PFSK-1 (cell line): Measurements from ENCODE around the gene ACOXL.

Source experiments
- FOXP2 ChIP-seq: optimal IDR thresholded peaks from 2 replicates; pipeline ENCODE3; 2011; ENCODE audit warnings: borderline replicate concordance, control low read depth, inconsistent platforms; ENCODE audit not compliant: insufficient read depth; ENCODE audit errors: extremely low read length, extremely low read depth
- POLR2AphosphoS5 ChIP-seq: IDR thresholded peaks from 2 replicates; pipeline ENCODE4 v1.6.1; 2012; ENCODE audit warnings: low read depth, mild to moderate bottlenecking, control low read depth, low read length, moderate library complexity
- REST ChIP-seq, 2 experiments: IDR thresholded peaks; 2 replicates each; pipeline versions ENCODE4 v1.6.1 to v1.8.0; 2011 to 2012; ENCODE audit warnings: low read depth in 2 of 2, low read length in 2 of 2, control low read depth in 1 of 2, inconsistent platforms in 1 of 2, mild to moderate bottlenecking in 1 of 2, moderate library complexity in 1 of 2; ENCODE audit not compliant: insufficient read depth in 1 of 2
- SIN3A ChIP-seq: IDR thresholded peaks from 2 replicates; pipeline ENCODE4 v1.6.1; 2012; ENCODE audit warnings: mild to moderate bottlenecking, low read length, moderate library complexity, borderline replicate concordance; ENCODE audit not compliant: insufficient read depth
- TAF1 ChIP-seq: IDR thresholded peaks from 2 replicates; pipeline ENCODE4 v1.6.1; 2012; ENCODE audit warnings: low read length, control low read depth, borderline replicate concordance; ENCODE audit not compliant: insufficient read depth

DNA sequence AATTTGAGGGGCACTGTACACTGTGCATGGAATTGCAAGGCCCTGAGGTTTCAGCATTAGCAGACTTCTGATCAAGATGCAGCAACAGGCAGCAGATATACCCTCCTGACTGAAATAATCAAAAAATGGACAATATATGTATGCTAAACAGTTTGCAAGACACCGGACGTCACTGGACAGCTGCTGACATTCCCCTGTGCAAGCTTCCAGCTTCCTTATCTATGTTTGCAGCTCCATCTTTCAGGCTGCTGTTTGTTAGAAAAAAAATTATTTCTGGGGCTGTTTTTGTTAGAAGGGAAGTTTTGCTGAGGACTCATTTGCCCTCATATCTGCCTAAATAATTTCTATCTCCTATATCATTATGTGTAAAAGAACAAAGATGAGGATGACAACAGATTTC lies 208.9 kb downstream of the ACOXL start:
- TF ChIP-seq POLR2AphosphoS5, result no peak
- no peak for TF ChIP-seq SIN3A
- TF ChIP-seq FOXP2, result no peak
- TF ChIP-seq REST (IDR thresholded peaks at IDR 0.05; ENCODE audit: insufficient read depth in 1 of 2, low read depth in 2 of 2, low read length in 2 of 2), result no peak
- TF ChIP-seq TAF1, result no peak
